ENCODE measurements around the gene UNK. TPM values are rescaled to one million over a fixed set of nuclear protein-coding genes. Genes with fewer than 3 reads are reported as not detected.
A peak's percentile ranks its signal among the peaks of the same experiment; 100 is the strongest.

UNK gene
- total RNA-seq, 1 donor from 2014 or later = 21.2 TPM

- DNase-seq (ENCODE audit: low spot score in 2 of 2) (no peak), FAIRE-seq (no peak)
Observed at GRCh38 chr17:75830164-75831031, 45.8 kb downstream of the UNK start.

DNA sequence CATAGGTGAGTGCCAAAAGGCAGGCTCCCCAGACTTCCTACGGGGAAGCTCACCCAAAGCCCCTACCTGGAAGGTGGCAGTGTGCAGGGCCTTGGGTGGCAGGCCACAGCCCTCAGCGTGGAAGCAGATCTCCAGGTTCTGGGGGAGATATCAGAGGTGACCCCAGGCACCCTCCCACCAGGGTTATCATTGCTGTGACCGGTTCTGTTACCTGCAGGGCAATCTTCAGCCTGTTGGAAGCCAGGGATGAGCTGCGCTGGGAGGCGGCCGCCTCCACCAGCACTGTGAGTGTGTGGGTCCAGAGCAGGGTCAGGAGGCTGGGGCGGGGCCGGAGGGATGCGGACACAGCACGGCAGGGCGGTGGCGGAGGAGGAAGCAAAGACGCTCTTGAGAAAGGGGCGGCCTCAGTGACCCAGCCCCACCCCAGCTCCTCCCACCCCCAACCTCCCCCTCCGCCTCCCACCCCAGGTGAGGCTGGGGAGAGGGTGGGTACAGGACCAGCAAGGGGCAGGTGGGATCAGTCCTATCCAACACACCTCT is 46.5 kb downstream of the UNK start:
- DNase-seq (ENCODE audit: low spot score in 2 of 2) = no peak
- no peak for FAIRE-seq

- no peak for FAIRE-seq
Observed at GRCh38 chr17:75832164-75832651, 47.6 kb downstream of the UNK start.

GRCh38 chr17:75832652-75833400 is 48.2 kb downstream of the UNK start:
- FAIRE-seq = no peak

More at GRCh38 chr17:75832164-75832651, 47.6 kb downstream of the UNK start:
- DNase-seq (ENCODE audit: low spot score in 2 of 2) = no peak

DNA sequence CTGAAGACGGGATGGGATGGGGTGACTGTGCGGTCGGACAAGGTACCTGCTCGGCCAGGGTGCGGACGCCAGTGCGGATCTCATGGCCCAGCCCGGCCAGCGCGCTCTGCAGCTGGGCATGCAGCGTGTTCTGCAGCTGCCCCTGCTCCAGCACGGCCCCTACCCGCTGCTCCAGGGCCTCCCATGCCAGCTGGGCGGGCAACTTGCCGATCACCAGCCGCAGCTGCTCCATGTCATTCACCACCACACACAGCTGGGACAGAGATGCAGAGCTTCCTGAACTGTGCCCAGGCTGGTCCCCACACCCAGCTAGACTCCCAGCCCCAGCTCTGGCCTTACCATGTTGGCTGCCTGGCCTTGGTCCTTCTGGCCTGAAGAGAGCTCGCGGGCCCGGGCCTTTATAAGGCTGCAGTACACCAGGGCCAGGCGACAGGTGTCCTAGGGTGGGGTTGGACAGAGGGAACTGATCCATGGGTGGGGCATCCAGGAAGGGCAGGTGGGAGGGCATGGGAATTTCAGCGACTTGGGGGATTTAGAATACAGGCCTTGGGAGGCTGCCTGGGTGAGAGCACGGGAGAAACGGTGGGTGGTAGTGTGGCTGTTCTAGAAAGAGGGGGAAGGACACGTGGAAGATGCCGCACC is 49.8 kb downstream of the UNK start:
- DNase-seq (ENCODE audit: low spot score in 2 of 2) = peak; percentile 67 to 75
- FAIRE-seq = no peak

More at GRCh38 chr17:75832652-75833400, 48.2 kb downstream of the UNK start:
- DNase-seq (ENCODE audit: low spot score in 2 of 2) = no peak

GRCh38 chr17:75834928-75835653 is 50.5 kb downstream of the UNK start:
- FAIRE-seq = no peak
- no peak for DNase-seq (ENCODE audit: low spot score in 2 of 2)

GRCh38 chr17:75835654-75835987 is 51.0 kb downstream of the UNK start:
- DNase-seq (ENCODE audit: low spot score in 2 of 2) (no peak), FAIRE-seq (no peak)

- DNase-seq (ENCODE audit: low spot score in 2 of 2) (no peak), FAIRE-seq (no peak)
Observed at GRCh38 chr17:75836605-75837004, 52.0 kb downstream of the UNK start.

DNA sequence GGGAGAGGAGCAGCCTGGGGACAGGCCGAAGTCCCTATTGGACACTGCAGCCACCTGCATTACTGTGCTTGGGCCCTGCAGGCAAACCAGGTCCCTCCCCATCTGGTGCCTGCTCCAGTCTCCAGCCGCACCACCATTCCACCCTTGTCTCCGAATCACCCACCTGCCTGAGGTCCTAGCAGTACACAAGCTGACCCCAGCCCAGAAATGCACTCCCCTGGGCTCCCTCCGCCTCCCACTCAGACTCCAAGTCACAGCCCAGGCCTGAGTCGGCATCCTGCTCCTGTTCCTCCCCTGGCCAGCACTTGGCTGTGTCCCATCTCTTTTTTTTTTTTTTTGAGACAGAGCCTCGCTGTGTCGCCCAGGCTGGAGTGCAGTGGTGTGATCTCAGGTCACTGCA is 53.3 kb downstream of the UNK start:
- DNase-seq (ENCODE audit: low spot score in 2 of 2) (no peak), FAIRE-seq (no peak)

DNA sequence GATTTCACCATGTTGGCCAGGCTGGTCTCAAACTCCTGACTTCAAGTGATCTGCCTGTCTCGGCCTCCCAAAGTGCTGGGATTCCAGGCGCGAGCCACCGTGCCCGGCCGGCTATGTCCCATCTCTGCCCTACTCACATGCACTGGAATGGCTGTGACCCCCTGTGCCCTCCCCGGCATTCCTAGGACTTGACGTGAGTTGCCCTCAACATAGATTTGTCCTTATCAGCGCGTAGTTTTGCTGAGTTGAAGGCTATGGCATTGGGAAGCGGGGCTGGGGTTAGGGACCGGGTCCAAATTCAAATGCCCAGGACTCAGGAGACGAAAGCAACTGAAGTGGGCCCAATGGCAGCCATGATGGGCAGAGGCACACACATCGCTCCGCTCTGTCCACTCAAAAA is 53.8 kb downstream of the UNK start:
- FAIRE-seq (no peak), DNase-seq (ENCODE audit: low spot score in 2 of 2) (no peak)

DNA sequence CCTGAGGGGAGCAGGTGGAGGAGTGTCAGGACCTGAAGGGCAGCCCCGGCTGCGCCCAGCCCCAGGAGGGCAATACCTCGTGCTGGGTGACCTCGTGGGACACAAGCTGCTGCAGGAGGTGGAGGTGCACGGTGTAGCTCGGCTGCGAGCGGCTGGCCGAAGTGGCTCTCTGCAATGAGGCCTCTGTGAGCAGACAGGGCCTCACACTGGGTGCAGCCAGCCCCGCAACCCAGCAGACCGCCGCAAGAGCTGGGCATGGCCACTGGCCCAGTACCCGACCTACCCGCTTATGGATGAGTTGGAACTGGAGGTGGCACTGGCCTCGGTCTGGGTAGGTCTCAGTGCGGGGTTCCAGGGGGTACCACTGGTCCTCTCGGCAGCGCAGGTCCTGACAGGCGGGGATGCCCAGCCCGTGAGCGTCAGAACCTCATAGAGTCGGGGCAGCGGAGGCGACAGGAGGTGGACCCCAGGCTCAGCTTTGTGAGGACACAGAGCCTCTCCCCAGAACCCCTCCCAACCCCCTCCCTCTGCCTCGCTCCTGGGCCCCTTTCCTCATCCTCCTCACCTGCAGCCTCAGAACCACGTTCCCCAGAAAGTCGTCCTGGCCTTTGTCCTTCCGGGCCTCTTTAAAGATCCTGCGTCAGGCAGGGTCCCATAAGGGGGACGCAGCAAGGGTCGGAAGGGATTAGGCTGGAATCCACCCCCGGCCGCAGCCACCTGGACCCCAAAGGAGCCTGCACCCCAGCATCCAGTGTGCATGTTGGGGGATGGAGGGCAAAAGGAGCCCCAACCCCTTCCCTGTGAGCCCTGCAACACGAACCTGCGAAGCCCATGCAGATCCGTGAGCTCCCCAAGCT is 55.6 kb downstream of the UNK start:
- no peak for DNase-seq (ENCODE audit: low spot score in 2 of 2)

DNA sequence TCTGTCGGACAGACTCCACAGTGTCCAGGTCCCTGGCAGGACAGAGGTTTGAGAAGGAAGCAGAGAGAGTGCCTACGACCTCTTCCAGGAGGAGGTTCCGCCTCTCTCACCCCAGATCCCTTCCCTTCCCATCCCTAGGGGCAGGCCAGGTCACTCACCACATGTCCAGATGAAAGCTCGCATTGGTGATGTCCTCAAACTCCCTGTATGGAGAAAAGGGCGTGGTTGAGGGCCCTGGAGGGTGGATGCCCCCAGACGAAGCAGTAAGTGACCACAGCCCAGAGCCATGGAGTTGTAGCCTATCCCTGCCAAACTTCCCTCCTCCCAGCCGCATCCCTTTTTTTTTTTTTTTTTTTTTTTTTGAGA is 56.2 kb downstream of the UNK start:
- FAIRE-seq = no peak
- DNase-seq (ENCODE audit: low spot score in 2 of 2) = no peak

More for the DNA sequence above, 55.6 kb downstream of the UNK start:
- no peak for FAIRE-seq

DNA sequence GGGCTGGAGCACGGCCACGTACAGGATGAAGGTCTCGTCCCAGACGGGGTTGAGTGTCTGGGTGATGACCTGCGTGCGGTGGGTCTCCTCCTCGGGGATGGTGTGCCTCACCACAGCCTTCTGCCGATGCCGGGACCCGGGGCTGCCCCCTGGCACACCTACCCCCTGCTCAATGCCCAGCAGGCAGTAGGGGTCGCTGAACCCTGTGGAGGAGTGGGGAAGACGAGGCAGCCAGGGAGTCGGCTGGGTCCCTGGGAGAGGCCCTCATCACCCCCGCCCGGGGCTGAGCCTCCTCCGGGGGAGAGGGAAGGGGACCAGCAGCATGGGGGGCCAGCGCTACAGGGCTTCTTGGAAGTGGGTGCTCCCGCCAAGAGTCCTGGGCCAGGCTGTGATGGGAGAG is 57.8 kb downstream of the UNK start:
- no peak for FAIRE-seq
- DNase-seq (ENCODE audit: low spot score in 2 of 2) = no peak

- FAIRE-seq = no peak
- DNase-seq (ENCODE audit: low spot score in 2 of 2) = no peak
Observed at GRCh38 chr17:75842963-75843576, 58.5 kb downstream of the UNK start.

DNA sequence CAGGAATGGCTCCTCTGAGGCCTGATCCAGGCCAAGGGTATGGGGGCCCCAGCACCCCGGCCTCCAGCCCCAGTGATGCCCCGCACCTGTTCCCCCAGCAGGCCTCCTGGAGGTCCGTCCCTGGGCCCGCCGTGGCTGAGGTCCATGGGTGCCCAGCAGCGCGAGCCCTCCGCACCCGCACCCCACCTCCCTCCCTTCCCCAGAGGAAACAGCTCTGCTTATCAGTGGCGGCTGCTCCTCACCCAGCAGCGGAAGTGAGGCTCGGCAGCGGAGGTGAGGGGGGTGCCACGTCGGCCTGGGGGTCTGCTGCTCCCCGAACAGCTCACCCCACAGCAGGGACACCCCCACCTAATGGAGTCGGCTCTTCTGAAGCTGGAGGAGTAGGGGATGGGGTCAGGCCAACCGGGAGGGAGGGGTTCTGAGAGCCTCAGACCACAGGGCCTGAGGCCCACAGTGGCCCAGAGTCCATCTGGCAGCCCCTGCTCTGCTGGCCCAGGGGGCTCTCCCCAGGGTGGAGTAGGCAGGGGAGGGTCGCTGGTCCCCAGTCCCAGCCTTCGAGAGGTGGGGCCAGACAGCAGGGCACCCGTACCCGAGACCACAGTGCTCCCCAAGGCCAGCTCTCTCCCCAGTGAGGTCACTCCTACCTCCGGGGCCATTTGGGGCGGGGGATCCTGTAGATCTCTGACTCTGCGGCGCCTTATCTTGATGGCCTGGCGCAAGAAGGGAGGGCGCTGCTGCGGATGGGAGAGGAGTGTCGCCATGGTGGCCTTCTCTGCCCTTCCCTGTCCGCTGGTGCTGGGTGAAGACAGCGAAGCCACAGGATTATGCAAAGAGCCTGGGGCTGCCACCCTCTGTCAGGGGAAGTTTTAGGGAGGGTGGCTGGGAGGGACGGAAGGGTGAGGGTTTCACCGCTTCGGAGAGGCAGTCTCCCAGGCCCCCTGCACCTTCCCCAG is 59.2 kb downstream of the UNK start, which contains the start of gene UNC13D:
Gene UNC13D (minus strand): TSS at position 828 of the 953 bp plus-strand sequence. CDS start 67 bp downstream, at position 761.
- FAIRE-seq (no peak), DNase-seq (ENCODE audit: low spot score in 2 of 2) (no peak)

- no peak for FAIRE-seq
- no peak for DNase-seq (ENCODE audit: low spot score in 2 of 2)
Observed at GRCh38 chr17:75844530-75845057, 60.0 kb downstream of the UNK start.

GRCh38 chr17:75845058-75845711 is 60.6 kb downstream of the UNK start:
- DNase-seq (ENCODE audit: low spot score in 2 of 2) (peak; percentile 64 to 79), FAIRE-seq (no peak)

All from frontal cortex (tissue), 4 donors.